Stimulated activated CD4-positive, alpha-beta T cell treated with anti-CD3 and anti-CD28 coated beads, Interleukin-1b, Interleukin-23, amount 100 ng/mL, for 48 hours (primary cell): ENCODE results near the gene TRABD.
"Not testable (repeated sequence)": the region's sequence is repeated elsewhere in the genome, so short reads cannot be mapped to it uniquely, and the experiment has no call there.

Source experiments
- DNase-seq: peaks from one replicate; pipeline ENCODE4 v3.0.0-alpha.2; 2020

Gene TRABD

DNA sequence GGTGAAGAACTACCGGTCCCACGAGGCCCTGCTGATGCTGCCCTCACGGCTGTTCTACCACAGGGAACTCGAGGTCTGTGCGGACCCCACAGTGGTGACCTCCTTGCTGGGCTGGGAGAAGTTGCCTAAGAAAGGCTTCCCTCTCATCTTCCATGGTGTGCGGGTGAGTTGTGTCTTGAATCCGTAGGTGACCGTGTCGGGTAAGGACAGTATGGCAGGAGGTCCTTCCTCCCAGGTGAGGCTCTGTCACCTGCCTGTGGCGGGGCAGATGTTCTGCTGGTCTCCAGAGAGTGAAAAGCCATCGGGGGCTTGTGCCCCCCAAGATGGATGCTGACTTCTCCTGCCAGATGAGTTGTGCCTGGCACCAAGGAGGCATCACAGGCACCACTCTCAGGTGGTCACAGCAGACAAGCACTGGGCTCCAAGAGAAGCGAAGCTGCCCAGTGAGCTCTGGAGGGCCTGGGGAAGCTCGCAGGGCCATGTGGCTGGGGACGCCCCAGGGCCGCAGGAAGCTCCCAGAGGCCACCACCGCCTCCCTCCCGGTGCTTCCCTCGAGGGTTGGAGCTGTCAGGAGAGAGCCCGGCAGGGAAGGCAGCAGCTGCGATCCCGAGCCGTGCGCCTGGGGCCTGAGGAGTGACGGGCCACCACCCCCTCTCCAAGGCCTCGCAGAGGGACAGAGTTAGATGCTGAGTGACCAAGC is 32.5 kb upstream of the TRABD start:
- no peak for DNase-seq

- no peak for DNase-seq
Observed at GRCh38 chr22:50153756-50154140, 32.0 kb upstream of the TRABD start.

DNA sequence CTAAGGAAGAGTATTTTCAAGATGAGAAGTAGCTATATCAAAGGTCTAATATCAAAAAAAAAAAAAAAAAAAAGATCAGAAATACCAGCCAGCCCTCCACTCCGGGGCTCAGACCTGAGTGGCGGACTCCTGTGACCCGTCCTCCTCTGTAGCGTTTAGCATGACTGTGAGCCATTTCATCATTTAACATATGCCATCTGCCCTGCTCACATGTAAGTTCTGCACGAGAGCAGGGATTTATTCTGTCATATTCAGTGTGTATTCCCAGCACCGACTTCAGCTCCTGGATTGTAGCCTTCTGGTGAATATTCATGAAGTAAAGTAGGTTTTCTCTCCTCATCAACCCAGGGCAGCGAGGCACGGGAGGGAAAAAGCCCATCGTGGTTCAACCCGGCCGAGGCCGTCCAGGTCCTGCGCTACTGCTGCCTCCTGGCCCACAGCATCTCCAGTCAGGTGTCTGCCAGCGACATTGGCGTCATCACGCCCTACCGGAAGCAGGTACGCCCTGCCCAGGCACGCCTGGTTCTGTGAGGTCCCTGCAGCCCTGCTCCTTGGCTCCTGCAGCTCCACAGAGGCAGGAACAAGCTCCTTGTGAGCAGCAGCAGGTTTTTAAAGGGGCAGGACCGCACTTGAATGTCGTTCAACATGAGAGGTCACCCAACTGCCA is 27.9 kb upstream of the TRABD start:
- DNase-seq: no peak

GRCh38 chr22:50160947-50161346 is 24.8 kb upstream of the TRABD start:
- DNase-seq: no peak

DNA sequence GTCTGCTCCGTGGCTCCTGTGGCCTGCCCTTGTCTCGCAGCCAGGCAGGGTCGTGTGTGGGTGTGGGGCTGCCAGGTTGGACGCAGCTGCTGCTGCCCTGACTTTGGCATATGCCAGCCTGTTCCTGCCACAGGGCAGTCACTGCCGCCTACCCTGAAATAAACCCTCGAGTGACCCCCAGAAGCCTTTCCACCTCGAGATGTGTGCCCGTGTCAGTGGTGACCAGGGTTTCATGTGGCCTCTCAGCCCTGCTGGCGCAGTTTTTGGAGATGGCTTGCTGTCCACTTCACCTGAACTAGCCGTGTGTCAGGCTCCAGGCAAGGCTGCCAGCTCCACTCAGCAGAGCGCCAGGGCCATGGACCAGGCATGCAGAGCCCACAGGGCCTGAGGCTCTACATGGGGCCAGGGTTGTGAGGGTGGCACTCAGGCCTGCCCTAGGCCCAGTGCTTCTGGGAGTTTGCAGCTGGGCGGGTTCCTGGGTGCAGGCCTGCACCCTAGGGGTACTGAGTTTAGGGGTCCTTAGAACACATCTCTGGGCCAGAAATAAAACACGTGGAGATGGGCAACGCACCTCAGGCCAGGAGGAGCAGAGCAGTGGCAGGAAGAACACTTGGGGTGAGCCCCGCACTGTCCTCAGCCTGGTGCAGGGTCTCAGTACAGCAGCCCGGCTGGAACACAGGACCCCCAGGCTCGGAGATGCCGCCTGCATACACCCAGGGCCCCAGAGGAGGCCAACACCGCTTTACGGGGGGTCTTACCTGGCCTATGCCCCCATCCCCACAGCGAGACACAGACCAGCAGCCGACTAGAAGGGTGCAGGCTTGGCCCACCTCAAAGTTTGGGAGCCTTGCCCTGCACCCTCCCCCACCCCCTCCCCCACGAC is 24.0 kb upstream of the TRABD start:
- no peak for DNase-seq

DNA sequence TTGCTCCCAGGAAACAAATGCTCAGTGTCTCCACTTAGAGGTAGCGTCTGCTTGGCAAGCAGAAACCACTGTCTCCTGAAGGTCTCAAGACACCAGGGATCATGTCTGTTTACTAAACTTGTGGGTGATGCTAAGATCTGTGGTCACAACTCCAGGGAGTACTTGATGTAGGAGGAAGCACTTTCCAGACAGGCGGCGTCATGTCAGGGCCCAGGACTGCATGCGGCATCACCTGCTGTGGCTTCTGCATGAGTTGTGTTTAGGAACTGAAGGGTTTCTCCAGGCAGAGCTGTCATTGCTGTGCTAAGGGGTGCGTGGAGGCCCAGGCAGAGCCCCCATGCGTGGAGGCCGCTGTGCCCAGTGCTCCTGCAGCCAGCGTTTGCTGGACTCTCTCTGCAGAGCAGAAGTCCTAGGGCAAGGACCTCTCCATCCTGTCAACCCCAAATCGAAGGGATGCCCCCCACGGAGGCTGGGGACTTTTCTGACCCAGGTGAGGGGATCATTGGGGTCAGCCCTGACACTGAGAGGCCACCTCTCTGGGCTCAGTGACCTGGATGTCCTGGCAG is 23.2 kb upstream of the TRABD start:
- DNase-seq: no peak

- DNase-seq: no peak
Observed at GRCh38 chr22:50165436-50166123, 20.1 kb upstream of the TRABD start.

DNA sequence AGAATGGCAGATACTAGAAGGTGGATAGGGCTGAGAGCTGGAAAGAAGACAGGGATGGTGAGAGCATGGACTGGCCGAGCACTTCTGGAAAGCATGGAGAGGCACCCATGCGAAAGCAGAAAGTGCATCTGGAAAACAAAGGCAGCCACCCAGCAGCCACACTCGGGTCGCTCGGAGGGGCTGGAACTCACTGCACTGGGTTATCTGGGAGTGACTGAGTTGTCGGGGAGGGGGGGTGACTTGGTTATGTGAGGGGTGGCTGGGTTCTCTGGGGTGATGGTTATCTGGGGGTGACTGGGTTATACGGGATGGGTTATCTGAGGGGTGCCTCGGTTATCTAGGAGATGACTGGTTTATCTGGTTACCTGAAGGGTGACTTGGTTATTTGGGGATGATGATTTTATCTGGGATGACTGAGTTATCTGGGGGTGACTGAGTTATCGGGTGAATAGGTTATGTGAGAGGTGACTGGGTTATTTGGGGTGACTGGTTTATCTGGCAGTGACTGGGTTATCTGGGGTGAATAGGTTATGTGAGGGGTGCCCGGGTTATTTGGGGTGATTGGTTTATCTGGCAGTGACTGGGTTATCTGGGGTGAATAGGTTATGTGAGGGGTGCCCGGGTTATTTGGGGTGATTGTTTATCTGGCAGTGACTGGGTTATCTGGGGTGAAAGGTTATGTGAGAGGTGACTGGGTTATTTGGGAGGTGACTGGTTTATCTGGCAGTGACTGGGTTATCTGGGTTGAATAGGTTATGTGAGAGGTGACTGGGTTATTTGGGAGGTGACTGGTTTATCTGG is 17.8 kb upstream of the TRABD start:
- no peak for DNase-seq

DNA sequence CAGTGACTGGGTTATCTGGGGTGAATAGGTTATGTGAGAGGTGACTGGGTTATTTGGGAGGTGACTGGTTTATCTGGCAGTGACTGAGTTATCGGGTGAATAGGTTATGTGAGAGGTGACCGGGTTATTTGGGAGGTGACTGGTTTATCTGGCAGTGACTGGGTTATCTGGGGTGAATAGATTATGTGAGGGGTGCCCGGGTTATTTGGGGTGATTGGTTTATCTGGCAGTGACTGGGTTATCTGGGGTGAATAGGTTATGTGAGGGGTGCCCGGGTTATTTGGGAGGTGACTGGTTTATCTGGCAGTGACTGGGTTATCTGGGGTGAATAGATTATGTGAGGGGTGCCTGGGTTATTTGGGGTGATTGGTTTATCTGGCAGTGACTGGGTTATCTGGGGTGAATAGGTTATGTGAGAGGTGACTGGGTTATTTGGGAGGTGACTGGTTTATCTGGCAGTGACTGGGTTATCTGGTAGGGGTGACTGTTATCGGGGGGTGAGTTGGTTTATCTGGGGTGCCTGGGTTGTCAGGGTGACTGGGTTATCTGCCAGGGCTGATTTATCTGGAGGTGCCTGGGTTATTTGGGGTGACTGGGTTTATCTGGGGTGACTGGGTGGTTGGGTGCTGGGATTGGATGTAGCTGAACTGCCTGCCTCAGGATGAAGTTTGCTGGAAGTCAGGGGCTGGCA is 17.1 kb upstream of the TRABD start:
- DNase-seq: not testable (repeated sequence)

DNA sequence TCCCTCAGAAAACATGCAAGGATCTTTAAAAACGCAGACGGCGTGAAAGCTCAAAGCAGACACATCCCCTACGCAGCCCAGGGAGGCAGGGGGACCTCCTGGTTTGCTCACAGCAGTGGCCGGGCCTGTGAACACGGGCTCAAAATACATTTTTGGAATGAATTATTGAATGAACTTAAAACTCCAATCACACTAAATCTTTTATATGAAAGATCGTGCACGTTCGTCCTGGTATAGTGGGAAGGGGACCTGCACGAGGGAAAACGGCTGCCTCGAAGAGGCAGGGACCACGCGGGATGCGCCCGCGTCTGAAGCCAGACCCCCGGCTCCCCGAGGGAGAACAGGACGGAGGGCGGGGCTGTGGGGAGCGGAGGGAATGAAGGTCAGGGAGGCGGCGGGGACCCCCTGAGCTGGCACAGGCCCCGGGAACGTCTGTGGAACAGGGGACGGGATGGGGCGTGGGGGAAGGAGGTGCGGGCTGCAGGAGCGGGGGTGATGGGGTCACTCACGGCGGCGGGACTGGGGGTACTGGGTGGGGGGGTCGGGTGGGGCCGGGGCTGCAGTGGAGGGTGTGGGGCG is 16.4 kb upstream of the TRABD start:
- no peak for DNase-seq

- DNase-seq: peak; percentile 64
Observed at GRCh38 chr22:50169774-50170341, 15.9 kb upstream of the TRABD start.

DNA sequence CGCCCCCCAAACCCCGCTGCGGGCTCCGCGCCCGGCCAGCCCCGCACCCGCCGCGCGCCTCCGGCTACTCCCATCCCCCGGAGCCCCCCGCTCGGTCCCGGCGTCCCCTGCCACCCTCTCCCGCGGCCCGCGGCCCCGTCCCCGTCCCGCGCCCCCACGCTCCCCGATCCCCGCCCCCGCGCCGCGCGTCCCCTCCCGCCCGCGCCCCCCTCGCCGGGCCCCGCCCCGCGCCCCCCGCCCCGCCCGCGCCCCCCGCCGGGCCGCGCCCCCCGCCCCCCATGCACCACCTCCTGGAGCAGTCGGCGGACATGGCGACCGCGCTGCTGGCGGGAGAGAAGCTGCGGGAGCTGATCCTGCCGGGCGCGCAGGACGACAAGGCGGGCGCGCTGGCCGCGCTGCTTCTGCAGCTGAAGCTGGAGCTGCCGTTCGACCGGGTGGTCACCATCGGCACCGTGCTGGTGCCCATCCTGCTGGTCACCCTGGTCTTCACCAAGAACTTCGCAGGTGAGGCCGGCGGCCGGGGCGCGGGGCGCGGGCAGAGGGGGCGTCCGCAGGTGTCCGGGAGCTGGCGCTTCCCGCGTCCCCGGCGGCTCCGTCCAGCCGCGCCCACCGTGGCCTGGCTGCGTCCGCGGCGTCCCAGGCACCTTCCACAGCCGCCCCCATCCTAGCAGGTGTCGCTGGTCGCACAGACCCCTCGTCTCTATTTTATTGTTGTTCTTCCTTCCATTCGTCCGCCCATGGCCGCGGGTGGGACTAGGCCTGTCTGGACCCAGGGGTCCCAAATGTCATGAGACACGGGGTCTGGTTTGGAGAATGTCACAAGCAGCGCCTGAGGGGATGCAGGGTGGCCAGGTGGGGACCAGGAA is 15.0 kb upstream of the TRABD start, which contains the start of gene PANX2:
PANX2 (plus strand) TSS at position 279 of the 866 bp plus-strand sequence; CDS start at position 279, 0 bp downstream.
- DNase-seq: no peak

DNA sequence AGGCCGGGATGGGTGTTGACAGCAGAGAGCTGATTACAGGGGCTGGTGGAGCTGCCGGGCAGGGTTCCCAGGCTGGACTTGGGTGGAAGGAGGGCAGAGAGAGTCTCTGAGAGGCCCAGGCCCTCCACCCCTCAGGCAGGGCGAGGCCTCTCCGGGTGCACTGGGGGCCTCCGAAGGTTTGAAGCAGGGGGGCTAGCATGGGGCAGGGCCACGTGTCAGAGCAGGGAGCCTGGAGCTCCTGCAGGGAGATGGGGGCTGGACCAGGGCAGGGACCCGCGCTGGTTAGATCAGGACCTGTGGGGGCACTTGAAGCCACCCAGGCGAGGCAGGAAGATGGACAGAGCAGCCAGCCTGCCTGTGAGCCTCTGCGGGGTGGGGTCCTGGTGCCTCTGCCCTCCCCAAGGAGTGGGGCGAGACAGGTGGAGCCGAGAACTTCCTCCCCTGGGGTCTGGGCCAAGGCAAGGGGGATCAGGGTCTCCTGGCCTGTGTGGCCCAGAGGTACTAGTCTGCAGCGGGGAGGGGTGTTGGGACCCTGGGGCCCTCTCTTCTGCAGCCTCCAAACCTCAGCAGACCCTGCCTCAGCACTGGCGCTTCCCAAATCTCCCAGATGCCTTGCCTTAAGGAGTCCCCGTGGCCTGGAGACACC is 14.3 kb upstream of the TRABD start:
- DNase-seq: no peak

DNA sequence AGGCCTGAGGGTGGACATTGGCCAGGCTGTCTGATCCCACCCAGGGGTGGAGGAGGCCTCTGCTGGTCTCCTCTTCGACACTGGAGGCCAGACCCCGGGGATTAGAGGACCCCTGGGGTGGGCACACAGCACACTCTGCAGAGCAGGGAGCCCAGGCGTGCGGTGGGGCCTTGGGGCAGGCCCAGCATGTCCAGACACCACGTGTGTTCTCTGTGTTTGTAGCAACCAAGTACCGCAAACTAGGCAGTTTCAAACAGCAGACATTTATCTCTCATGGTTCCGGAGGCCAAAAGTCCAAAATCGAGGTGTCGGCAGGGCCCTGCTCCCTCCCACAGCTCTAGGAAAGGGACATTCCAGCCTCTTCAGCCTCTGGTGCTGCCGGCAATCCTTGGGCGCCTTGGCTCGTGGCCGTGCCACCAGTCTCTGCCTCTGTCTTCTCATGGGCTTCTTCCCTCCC is 13.7 kb upstream of the TRABD start:
- no peak for DNase-seq

- DNase-seq: no peak
Observed at GRCh38 chr22:50173311-50173982, 12.3 kb upstream of the TRABD start.

DNA sequence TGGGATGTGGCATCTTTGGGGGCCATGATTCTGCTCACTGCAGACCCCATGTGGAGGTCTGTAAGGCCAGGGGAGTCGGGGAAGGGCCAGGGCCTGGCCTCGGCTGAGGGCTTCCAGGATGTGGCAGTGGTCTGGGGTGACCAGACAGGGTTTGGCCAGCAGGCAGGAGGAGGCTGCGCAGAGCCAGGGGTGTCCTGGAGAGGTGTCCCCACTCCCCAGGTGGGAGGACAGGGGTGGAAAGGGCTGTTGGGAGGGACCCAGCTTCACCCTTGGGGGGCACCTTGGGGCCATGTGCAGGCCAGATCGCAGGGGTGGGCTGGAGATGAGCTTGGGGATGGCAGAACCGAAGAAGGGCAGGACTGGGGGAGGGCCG is 11.7 kb upstream of the TRABD start:
- DNase-seq: no peak

DNA sequence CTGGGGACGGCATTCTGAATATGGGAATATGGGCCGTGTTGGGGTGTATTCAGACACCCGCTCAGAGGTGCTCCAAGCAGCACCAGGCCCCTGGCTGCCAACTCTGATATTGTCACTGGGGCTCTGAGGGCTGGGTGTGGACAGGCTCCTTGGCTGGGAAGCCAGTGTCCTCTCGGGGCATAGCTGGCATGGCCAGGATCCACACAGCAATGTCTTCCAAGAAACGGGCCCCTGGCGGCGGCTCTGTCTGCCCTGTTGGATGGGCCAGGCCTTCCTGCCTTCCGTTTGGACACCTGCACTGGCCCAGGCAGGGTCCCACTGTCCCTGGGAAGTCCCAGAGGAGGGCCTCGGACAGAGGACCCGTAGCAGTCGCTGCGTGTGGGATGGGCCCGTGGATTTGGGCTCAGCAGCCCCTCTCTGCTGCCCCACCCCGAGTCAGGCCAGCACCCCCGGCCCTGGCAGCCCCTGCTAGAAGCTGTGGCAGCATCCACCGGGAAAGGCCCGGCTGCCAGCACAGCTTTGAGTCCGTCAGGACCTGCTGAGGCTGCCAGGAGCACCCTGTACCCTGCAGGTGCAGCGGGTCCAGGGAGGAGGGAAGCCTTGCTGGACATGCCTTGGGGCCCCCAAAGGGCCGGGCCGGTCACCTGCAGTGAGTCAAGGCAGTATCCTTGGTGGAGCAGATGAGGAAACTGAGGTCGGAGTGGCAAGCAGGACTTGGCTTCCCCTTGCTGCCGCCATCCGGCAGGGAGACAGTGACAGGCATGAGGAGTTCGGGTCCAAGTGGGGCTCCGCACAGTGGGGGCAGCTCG is 11.1 kb upstream of the TRABD start:
- no peak for DNase-seq

- no peak for DNase-seq
Observed at GRCh38 chr22:50175191-50175461, 10.6 kb upstream of the TRABD start.
